PFSK-1 (cell line): ENCODE results near the gene NID1.

Experiments
- FOXP2 ChIP-seq: optimal IDR thresholded peaks from 2 replicates; pipeline ENCODE3; 2011; ENCODE audit warnings: borderline replicate concordance, control low read depth, inconsistent platforms; ENCODE audit not compliant: insufficient read depth; ENCODE audit errors: extremely low read length, extremely low read depth
- POLR2AphosphoS5 ChIP-seq: IDR thresholded peaks from 2 replicates; pipeline ENCODE4 v1.6.1; 2012; ENCODE audit warnings: low read depth, mild to moderate bottlenecking, control low read depth, low read length, moderate library complexity
- SIN3A ChIP-seq: IDR thresholded peaks from 2 replicates; pipeline ENCODE4 v1.6.1; 2012; ENCODE audit warnings: mild to moderate bottlenecking, low read length, moderate library complexity, borderline replicate concordance; ENCODE audit not compliant: insufficient read depth
- TAF1 ChIP-seq: IDR thresholded peaks from 2 replicates; pipeline ENCODE4 v1.6.1; 2012; ENCODE audit warnings: low read length, control low read depth, borderline replicate concordance; ENCODE audit not compliant: insufficient read depth
- TF ChIP-seq, protein P1 (sequence below), 2 experiments: IDR thresholded peaks; 2 replicates each; pipeline versions ENCODE4 v1.6.1 to v1.8.0; 2011 to 2012; ENCODE audit warnings: low read depth in 2 of 2, low read length in 2 of 2, control low read depth in 1 of 2, inconsistent platforms in 1 of 2, mild to moderate bottlenecking in 1 of 2, moderate library complexity in 1 of 2; ENCODE audit not compliant: insufficient read depth in 1 of 2

NID1 gene

DNA sequence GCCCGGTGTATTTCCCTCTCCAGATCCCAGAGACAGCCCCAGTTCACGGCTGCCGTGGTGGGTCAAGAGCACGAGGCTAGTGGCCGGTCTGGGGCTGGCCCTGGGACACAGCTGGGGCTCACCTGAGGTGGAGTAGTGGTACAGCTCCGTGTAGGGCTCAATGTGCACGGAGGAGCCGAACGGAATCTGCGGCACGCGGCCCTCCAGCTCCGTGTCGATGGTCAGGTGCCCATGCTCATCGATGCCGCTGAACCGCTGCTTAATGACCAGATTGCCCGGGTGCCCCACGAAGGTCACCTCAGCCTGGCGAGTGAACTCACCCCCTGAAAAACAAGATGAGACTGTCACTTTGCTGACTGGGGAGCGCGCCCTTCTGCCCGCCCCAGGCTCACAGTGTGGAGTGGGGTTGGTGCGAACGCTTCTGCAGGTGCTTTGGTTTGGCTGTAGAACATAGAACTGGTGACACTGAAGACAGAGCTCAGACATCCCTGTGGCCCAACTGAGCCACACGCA, 35.4 kb downstream of the NID1 start:
- no peak for TF ChIP-seq SIN3A
- TF ChIP-seq, protein P1, sequence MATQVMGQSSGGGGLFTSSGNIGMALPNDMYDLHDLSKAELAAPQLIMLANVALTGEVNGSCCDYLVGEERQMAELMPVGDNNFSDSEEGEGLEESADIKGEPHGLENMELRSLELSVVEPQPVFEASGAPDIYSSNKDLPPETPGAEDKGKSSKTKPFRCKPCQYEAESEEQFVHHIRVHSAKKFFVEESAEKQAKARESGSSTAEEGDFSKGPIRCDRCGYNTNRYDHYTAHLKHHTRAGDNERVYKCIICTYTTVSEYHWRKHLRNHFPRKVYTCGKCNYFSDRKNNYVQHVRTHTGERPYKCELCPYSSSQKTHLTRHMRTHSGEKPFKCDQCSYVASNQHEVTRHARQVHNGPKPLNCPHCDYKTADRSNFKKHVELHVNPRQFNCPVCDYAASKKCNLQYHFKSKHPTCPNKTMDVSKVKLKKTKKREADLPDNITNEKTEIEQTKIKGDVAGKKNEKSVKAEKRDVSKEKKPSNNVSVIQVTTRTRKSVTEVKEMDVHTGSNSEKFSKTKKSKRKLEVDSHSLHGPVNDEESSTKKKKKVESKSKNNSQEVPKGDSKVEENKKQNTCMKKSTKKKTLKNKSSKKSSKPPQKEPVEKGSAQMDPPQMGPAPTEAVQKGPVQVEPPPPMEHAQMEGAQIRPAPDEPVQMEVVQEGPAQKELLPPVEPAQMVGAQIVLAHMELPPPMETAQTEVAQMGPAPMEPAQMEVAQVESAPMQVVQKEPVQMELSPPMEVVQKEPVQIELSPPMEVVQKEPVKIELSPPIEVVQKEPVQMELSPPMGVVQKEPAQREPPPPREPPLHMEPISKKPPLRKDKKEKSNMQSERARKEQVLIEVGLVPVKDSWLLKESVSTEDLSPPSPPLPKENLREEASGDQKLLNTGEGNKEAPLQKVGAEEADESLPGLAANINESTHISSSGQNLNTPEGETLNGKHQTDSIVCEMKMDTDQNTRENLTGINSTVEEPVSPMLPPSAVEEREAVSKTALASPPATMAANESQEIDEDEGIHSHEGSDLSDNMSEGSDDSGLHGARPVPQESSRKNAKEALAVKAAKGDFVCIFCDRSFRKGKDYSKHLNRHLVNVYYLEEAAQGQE (IDR thresholded peaks at IDR 0.05; ENCODE audit: insufficient read depth in 1 of 2, low read depth in 2 of 2, low read length in 2 of 2), result no peak
- no peak for TF ChIP-seq TAF1
- TF ChIP-seq FOXP2, result no peak
- TF ChIP-seq POLR2AphosphoS5, result no peak

DNA sequence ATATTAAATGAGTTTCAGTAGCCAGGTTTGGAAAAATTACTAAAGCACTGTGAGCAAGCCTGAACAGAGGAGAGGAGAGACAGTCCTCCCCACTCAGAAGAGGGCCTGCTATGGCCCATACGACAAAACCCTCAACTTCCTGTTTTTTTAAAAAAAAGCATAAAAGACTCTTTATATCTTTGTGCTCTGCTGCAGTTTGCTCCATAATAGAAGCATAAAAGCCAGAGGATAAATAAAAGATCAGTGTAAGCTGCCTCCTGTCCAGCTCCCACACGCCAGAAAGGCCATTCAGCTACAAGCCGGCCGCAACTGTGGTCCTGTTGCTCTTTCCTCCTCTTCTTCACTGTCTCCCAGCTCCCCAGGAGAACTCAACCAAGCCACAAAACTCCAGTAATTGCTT, 37.8 kb downstream of the NID1 start:
- TF ChIP-seq TAF1 (no peak), POLR2AphosphoS5 (no peak), SIN3A (no peak), FOXP2 (no peak)
- TF ChIP-seq, protein P1 (IDR thresholded peaks at IDR 0.05; ENCODE audit: insufficient read depth in 1 of 2, low read depth in 2 of 2, low read length in 2 of 2), result no peak

DNA sequence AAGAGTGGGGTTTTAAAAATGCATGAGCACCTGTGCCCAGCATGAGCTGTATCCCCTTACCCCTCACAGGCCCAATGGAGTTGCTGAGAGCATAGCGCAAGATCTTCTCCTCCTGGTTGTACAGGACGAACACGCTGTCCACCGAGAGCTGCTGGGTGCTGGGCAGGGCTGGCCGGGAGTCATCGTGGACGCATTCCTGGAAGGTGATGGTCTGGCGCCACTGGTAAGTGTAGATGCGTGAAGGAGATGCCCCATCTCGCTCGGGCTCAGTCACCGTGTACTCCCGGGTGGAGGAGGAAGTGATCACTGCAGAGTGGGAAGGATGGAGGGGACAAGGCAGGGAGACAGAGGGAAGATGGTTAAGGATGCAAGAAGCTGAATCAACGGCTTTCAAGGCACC, 39.1 kb downstream of the NID1 start:
- TF ChIP-seq, protein P1 (IDR thresholded peaks at IDR 0.05; ENCODE audit: insufficient read depth in 1 of 2, low read depth in 2 of 2, low read length in 2 of 2), result no peak
- no peak for TF ChIP-seq SIN3A
- TF ChIP-seq POLR2AphosphoS5, result no peak
- no peak for TF ChIP-seq FOXP2
- TF ChIP-seq TAF1, result no peak

DNA sequence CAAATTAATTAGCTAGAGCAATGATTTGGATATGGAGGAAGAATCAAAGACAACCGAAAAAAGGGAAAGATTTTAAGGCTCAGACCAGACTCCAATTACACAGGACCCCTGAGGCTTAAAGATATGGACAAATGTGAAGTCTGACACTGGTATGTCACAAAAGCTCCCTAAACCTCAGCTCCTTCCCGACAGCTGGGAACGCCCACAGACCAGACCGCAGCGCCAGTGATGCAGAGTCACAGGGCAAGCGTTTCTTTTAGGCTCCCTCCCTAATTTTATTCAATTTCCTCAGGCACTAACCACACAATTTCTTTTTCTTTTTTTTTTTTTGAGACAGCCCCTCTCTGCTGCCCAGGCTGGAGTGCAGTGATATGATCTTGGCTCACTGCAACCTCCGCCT, 40.2 kb downstream of the NID1 start:
- TF ChIP-seq, protein P1 (IDR thresholded peaks at IDR 0.05; ENCODE audit: insufficient read depth in 1 of 2, low read depth in 2 of 2, low read length in 2 of 2), result no peak
- TF ChIP-seq TAF1 (no peak), FOXP2 (no peak), POLR2AphosphoS5 (no peak), SIN3A (no peak)
